Mammary epithelial cell (primary cell): ENCODE measurements around the gene NCOR1.

Experiments
- EZH2 ChIP-seq: IDR thresholded peaks from 2 replicates; pipeline ENCODE4 v1.6.1; 2012; ENCODE audit warnings: low read length, inconsistent platforms, borderline replicate concordance
- TF ChIP-seq, protein P1 (sequence below), 2 donors: IDR thresholded peaks in 1 of 2; conservative IDR thresholded peaks in 1 of 2; 2 replicates each; pipeline ENCODE4 v1.5.1; 2011 to 2012; ENCODE audit warnings: inconsistent platforms in 2 of 2, low read length in 2 of 2, mild to moderate bottlenecking in 2 of 2, control low read depth in 1 of 2, low read depth in 1 of 2; ENCODE audit not compliant: insufficient read depth in 1 of 2; ENCODE audit errors: extremely low read depth in 1 of 2

DNA sequence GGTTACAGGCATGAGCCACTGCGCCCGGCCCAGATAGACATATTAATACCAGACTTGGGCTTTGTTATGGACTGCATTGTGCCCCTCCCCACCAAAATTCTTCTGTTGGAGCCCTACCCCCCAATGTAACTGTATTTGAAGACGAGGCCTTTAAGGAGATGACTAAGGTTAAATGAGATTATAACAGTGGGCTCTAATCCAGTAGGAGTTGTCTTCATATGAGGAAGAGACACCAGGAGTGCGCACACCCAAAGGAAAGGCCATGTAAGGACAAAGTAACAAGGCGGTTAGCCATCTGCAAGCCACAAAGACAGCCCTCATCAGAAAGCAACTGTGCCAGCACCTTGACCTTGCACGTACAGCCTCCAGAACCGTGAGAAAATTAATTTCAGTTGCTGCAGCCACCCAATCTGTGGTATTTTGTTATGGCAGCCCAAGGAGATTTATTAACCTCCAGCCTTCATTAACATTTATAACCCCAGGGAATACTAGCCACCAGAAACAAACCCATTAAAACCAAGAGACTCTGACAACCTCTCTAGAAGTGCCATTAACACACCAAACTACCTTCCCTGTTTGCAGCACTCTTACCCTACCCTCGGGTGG, 108.1 kb downstream of the NCOR1 start:
- TF ChIP-seq, protein P1, sequence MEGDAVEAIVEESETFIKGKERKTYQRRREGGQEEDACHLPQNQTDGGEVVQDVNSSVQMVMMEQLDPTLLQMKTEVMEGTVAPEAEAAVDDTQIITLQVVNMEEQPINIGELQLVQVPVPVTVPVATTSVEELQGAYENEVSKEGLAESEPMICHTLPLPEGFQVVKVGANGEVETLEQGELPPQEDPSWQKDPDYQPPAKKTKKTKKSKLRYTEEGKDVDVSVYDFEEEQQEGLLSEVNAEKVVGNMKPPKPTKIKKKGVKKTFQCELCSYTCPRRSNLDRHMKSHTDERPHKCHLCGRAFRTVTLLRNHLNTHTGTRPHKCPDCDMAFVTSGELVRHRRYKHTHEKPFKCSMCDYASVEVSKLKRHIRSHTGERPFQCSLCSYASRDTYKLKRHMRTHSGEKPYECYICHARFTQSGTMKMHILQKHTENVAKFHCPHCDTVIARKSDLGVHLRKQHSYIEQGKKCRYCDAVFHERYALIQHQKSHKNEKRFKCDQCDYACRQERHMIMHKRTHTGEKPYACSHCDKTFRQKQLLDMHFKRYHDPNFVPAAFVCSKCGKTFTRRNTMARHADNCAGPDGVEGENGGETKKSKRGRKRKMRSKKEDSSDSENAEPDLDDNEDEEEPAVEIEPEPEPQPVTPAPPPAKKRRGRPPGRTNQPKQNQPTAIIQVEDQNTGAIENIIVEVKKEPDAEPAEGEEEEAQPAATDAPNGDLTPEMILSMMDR (conservative IDR thresholded peaks at IDR 0.05 in 1 of 2, IDR thresholded peaks at IDR 0.05 in 1 of 2; ENCODE audit: extremely low read depth in 1 of 2, insufficient read depth in 1 of 2, low read depth in 1 of 2, low read length in 2 of 2) = no peak
- TF ChIP-seq EZH2 = no peak
